H9 (cell line): Measurements from ENCODE around the gene YES1. TPM values are rescaled to one million over a fixed set of nuclear protein-coding genes. Genes with fewer than 3 reads are reported as not detected.

Experiments used
- DNase-seq: peaks from one replicate; pipeline ENCODE4 v3.0.0-alpha.2; 2017
- H2AFZ ChIP-seq: one replicate; pipeline ENCODE4 v1.6.1; 2013; ENCODE audit warnings: mild to moderate bottlenecking, low read length, control low read depth, moderate library complexity
- H2AK5ac ChIP-seq: 2 replicates; pipeline ENCODE4 v1.6.1; 2013; ENCODE audit warnings: low read length, control low read depth, mixed read lengths; ENCODE audit not compliant: insufficient read length
- H2BK120ac ChIP-seq: one replicate; pipeline ENCODE4 v1.6.1; 2013; ENCODE audit warnings: low read depth, mild to moderate bottlenecking, low read length, control low read depth, inconsistent platforms; ENCODE audit not compliant: poor library complexity, severe bottlenecking
- H2BK12ac ChIP-seq: 2 replicates; pipeline ENCODE4 v1.6.1; 2013; ENCODE audit warnings: low read length, control low read depth, mixed read lengths, low read depth; ENCODE audit not compliant: insufficient read length
- H2BK15ac ChIP-seq: 2 replicates; pipeline ENCODE4 v1.6.1; 2013; ENCODE audit warnings: low read depth, low read length, control low read depth
- H2BK20ac ChIP-seq: one replicate; pipeline ENCODE4 v1.6.1; 2013; ENCODE audit warnings: low read depth, mild to moderate bottlenecking, low read length, control low read depth, inconsistent platforms; ENCODE audit not compliant: poor library complexity, severe bottlenecking
- H2BK5ac ChIP-seq: 2 replicates; pipeline ENCODE4 v1.6.1; 2013; ENCODE audit warnings: low read length, control low read depth, mixed read lengths; ENCODE audit not compliant: insufficient read length
- H3K14ac ChIP-seq: 2 replicates; pipeline ENCODE4 v1.6.1; 2013; ENCODE audit warnings: low read length, control low read depth; ENCODE audit not compliant: insufficient read depth
- H3K18ac ChIP-seq: 2 replicates; pipeline ENCODE4 v1.6.1; 2013; ENCODE audit warnings: low read depth, mild to moderate bottlenecking, mixed read lengths, low read length, control low read depth; ENCODE audit not compliant: insufficient read length
- H3K23ac ChIP-seq: 2 replicates; pipeline ENCODE4 v1.6.1; 2013; ENCODE audit warnings: low read length, control low read depth, mixed read lengths, low read depth; ENCODE audit not compliant: insufficient read length
- H3K23me2 ChIP-seq: 2 replicates; pipeline ENCODE4 v1.6.1; 2013; ENCODE audit warnings: low read depth, mild to moderate bottlenecking, mixed read lengths, low read length, control low read depth; ENCODE audit not compliant: insufficient read length, poor library complexity, severe bottlenecking
- H3K27ac ChIP-seq: 2 replicates; pipeline ENCODE4 v1.5.1; 2013; ENCODE audit warnings: low read length, control low read depth, mixed read lengths, low read depth; ENCODE audit not compliant: insufficient read length
- H3K27me3 ChIP-seq: 2 replicates; pipeline ENCODE4 v1.6.1; 2013; ENCODE audit warnings: low read length, control low read depth, inconsistent platforms; ENCODE audit not compliant: insufficient read depth
- H3K4ac ChIP-seq: 2 replicates; pipeline ENCODE4 v1.6.1; 2013; ENCODE audit warnings: low read depth, mild to moderate bottlenecking, control low read depth, inconsistent platforms, low read length, moderate library complexity
- H3K4me1 ChIP-seq: 2 replicates; pipeline ENCODE4 v1.6.1; 2013; ENCODE audit warnings: low read length, control low read depth, inconsistent platforms; ENCODE audit not compliant: insufficient read depth
- H3K4me2 ChIP-seq: 2 replicates; pipeline ENCODE4 v1.6.1; 2013; ENCODE audit warnings: low read length, control low read depth, mixed read lengths; ENCODE audit not compliant: insufficient read length, insufficient read depth
- H3K56ac ChIP-seq: 2 replicates; pipeline ENCODE4 v1.6.1; 2013; ENCODE audit warnings: low read depth, mild to moderate bottlenecking, mixed read lengths, low read length, control low read depth; ENCODE audit not compliant: insufficient read length
- H3K79me1 ChIP-seq: 2 replicates; pipeline ENCODE4 v1.6.1; 2013; ENCODE audit warnings: low read depth, mild to moderate bottlenecking, moderate library complexity, low read length, control low read depth, inconsistent platforms; ENCODE audit not compliant: insufficient read depth, poor library complexity, severe bottlenecking
- H3K79me2 ChIP-seq: 2 replicates; pipeline ENCODE4 v1.6.1; 2013; ENCODE audit warnings: low read length, control low read depth, inconsistent platforms; ENCODE audit not compliant: insufficient read depth
- H3K9ac ChIP-seq: 2 replicates; pipeline ENCODE4 v1.6.1; 2013; ENCODE audit warnings: low read length, control low read depth, mixed read lengths; ENCODE audit not compliant: insufficient read length; ENCODE audit errors: extremely low read depth
- H3K9me3 ChIP-seq: one replicate; pipeline ENCODE4 v1.6.1; 2013; ENCODE audit warnings: low read depth, low read length, inconsistent platforms; ENCODE audit not compliant: control insufficient read depth
- H3T11ph ChIP-seq: one replicate; pipeline ENCODE4 v1.6.1; 2013; ENCODE audit warnings: mild to moderate bottlenecking, low read length, control low read depth, inconsistent platforms
- H4K20me1 ChIP-seq: one replicate; pipeline ENCODE4 v1.6.1; 2013; ENCODE audit not compliant: control insufficient read depth, insufficient read length, insufficient read depth
- H4K5ac ChIP-seq: 2 replicates; pipeline ENCODE4 v1.6.1; 2013; ENCODE audit warnings: low read depth, mild to moderate bottlenecking, mixed read lengths, low read length, control low read depth; ENCODE audit not compliant: insufficient read length
- H4K8ac ChIP-seq: replicated peaks from 2 replicates; pipeline ENCODE4 v1.6.1; 2013; ENCODE audit warnings: low read length, control low read depth, mixed read lengths, low read depth; ENCODE audit not compliant: insufficient read length
- H4K91ac ChIP-seq: 2 replicates; pipeline ENCODE4 v1.6.1; 2013; ENCODE audit warnings: low read depth, mild to moderate bottlenecking, moderate library complexity, mixed read lengths, low read length, control low read depth; ENCODE audit not compliant: insufficient read length
- H3K27ac Mint-ChIP-seq, 3 experiments: 2 replicates in 2 of 3; 3 replicates in 1 of 3; pipeline ENCODE4 v1.8.0; 2020 to 2021; ENCODE audit warnings: mixed read lengths in 3 of 3, mild to moderate bottlenecking in 1 of 3, moderate library complexity in 1 of 3
- H3K27me3 Mint-ChIP-seq: 2 replicates; pipeline ENCODE4 v1.8.0; 2021; ENCODE audit warnings: low read depth, mild to moderate bottlenecking, moderate library complexity, mixed read lengths
- H3K36me3 Mint-ChIP-seq, 3 experiments: 2 replicates in 2 of 3; 3 replicates in 1 of 3; pipeline ENCODE4 v1.8.0; 2020 to 2021; ENCODE audit warnings: low read depth in 3 of 3, mixed read lengths in 3 of 3; ENCODE audit not compliant: insufficient read depth in 1 of 3
- H3K4me1 Mint-ChIP-seq, 2 experiments: 2 replicates each; pipeline ENCODE4 v1.8.0; 2020; ENCODE audit warnings: mixed read lengths in 2 of 2
- H3K4me3 Mint-ChIP-seq, 2 experiments: 2 replicates in 1 of 2; 3 replicates in 1 of 2; pipeline ENCODE4 v1.8.0; 2020 to 2021; ENCODE audit warnings: mild to moderate bottlenecking in 2 of 2, mixed read lengths in 2 of 2, moderate library complexity in 1 of 2
- H3K9me3 Mint-ChIP-seq, 2 experiments: 2 replicates in 1 of 2; 3 replicates in 1 of 2; pipeline ENCODE4 v1.8.0; 2020; ENCODE audit warnings: mild to moderate bottlenecking in 2 of 2, mixed read lengths in 2 of 2, moderate library complexity in 1 of 2
- WGBS: extraction: QIAGEN DNeasy Blood & Tissue Kit; methylation state at CpG from one replicate; pipeline ENCODE4 v1.1.7; 2013; ENCODE audit warnings: missing lambda C conversion rate, low lambda C conversion rate, mixed read lengths; ENCODE audit not compliant: insufficient read length; ENCODE audit errors: extremely low coverage; 5-methylcytosine and 5-hydroxymethylcytosine counted together
- total RNA-seq: library from RNA; stranded (reverse); gene quantifications from 2 replicates; pipeline ENCODE4 v1.2.1, GENCODE V29; 2021
- TF ChIP-seq, protein P1 (sequence below): fragments of 200-600 bp; sonication (generic); conservative IDR thresholded peaks from 3 replicates; pipeline ENCODE4 v1.8.0; 2021; ENCODE audit warnings: antibody characterized with exemption, mild to moderate bottlenecking

The YES1 gene
- total RNA-seq, 1 experiment from 2014 or later, result 86.9 TPM

- TF ChIP-seq, protein P1, sequence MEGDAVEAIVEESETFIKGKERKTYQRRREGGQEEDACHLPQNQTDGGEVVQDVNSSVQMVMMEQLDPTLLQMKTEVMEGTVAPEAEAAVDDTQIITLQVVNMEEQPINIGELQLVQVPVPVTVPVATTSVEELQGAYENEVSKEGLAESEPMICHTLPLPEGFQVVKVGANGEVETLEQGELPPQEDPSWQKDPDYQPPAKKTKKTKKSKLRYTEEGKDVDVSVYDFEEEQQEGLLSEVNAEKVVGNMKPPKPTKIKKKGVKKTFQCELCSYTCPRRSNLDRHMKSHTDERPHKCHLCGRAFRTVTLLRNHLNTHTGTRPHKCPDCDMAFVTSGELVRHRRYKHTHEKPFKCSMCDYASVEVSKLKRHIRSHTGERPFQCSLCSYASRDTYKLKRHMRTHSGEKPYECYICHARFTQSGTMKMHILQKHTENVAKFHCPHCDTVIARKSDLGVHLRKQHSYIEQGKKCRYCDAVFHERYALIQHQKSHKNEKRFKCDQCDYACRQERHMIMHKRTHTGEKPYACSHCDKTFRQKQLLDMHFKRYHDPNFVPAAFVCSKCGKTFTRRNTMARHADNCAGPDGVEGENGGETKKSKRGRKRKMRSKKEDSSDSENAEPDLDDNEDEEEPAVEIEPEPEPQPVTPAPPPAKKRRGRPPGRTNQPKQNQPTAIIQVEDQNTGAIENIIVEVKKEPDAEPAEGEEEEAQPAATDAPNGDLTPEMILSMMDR, result no peak
- no peaks in the 10 kb centered on the region for H3K23me2 ChIP-seq
- H3K4me1 ChIP-seq, result no peaks in the 10 kb centered on the region
- H2BK20ac ChIP-seq, result no peak overlapping the region
- no peak overlapping the region for H2AK5ac ChIP-seq
- no peak overlapping the region for H3K14ac ChIP-seq
- H2BK15ac ChIP-seq, result no peak overlapping the region
- H3K9me3 Mint-ChIP-seq, result no peaks in the 10 kb centered on the region
- DNase-seq, result no peak
- no peaks in the 10 kb centered on the region for H4K20me1 ChIP-seq
- H3K4ac ChIP-seq, result no peak overlapping the region
- peaks cover 2 to 45% (median 37%) of the 10 kb centered on the region in 3 experiments; a peak in 6 of 7 replicates for H3K36me3 Mint-ChIP-seq
- H3K27me3 Mint-ChIP-seq, result peaks cover 4% of the 10 kb centered on the region
- H4K8ac ChIP-seq, result no peak overlapping the region
- H3K23ac ChIP-seq, result no peak overlapping the region
- no peak overlapping the region for H3K4me2 ChIP-seq
- no peaks in the 10 kb centered on the region for H3K9me3 ChIP-seq
- no peak overlapping the region for H3T11ph ChIP-seq
- peaks cover 8 to 10% of the 10 kb centered on the region in 2 experiments for H3K4me1 Mint-ChIP-seq
- H2BK12ac ChIP-seq, result no peak overlapping the region
- no peak overlapping the region for H3K4me3 Mint-ChIP-seq
- no peak overlapping the region for H2BK5ac ChIP-seq
- H3K27ac ChIP-seq, result no peak overlapping the region
- no CpG with 5 or more reads among the region's 6 CpGs for WGBS
- no peak overlapping the region for H2AFZ ChIP-seq
- H3K9ac ChIP-seq, result no peak overlapping the region
- H3K56ac ChIP-seq, result no peak overlapping the region
- H3K79me1 ChIP-seq, result no peaks in the 10 kb centered on the region
- no peak overlapping the region for H3K27ac Mint-ChIP-seq
- H3K79me2 ChIP-seq, result no peaks in the 10 kb centered on the region
- no peaks in the 10 kb centered on the region for H3K27me3 ChIP-seq
- H3K18ac ChIP-seq, result no peak overlapping the region
- H4K5ac ChIP-seq, result no peak overlapping the region
- H4K91ac ChIP-seq, result no peak overlapping the region
- no peak overlapping the region for H2BK120ac ChIP-seq
Observed at GRCh38 chr18:692824-693223, 119.2 kb downstream of the YES1 start.
